ENCODE measurements around the gene MAEA.

The MAEA gene

DNA sequence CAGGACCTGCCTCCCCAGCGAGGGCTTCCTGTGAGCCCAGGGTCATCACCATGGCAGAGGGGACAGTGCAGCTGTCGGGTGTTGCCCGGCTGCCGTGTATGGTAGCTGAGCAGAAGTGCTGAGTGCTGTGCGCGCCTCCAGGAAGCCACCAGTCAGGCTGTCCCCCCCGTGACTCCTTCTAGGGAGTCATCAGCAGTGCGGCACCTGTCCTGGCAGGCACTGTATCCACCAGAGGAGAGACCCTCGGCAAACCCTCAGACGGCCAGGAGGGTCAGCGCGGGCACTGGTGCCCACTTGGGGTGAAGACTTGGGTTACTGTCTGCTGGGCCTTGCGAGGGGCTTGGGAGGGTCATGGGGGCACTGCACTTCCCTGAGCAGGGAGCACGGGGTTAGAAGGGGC lies 65.7 kb downstream of the MAEA start:
- no peak for DNase-seq

- peak in 1 of 2 experiments; percentile 8 for DNase-seq
These were observed 66.7 kb downstream of the MAEA start for GRCh38 chr4:1356181-1356998.

GRCh38 chr4:1357356-1358248 lies 67.9 kb downstream of the MAEA start:
- DNase-seq = no peak

DNA sequence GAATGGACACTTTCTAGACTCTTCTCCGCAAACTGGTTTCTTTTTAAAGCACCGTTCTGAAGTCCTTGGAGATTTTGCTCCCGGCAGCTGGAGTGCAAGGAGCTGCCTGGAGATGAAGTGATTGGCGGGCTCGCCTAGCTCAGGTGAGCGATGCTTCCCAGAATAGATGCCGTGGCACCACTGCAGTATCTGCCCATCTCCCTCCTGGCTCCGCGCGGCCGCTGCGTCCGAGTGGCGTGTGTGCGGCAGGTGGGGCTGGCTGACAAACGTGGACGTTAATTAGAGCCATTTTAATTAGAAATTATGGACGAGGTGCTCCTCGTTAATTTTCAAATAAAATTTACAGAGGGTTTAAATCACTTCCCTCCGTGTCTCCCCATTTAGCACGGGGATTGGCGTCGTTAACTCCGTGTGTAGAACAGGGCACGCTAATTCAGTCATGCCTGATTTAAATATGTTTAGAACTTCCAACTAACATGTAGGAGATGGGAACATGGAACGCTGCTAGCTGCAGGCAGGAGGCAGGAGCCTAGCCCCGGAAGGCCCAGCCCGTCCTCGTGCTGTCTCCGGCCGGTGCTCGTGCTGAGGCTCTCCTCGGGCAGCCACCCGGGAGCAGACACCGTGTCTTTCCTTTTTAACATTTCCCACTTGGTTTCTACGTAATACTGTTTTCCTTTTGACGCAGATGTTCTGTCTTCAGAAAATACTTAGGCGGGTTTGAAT lies 68.9 kb downstream of the MAEA start:
- no peak for DNase-seq

DNA sequence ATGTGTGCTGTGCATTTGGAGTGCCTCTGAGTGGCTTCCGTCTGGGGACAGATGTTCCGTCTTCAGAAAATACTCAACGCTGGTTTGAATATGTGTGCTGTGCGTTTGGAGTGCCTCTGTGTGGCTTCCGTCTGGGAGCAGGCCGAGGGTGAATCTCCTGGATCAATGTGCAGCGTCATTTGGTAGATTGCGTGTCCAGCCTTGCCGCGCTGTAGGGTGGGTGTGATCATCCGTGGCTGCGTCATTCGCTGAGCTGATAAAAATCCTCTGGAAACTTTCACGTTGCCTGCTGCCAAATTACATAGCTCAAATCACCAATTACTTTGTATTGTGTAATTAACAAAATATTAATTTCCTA lies 69.4 kb downstream of the MAEA start:
- DNase-seq = no peak

GRCh38 chr4:1359976-1360375 lies 70.3 kb downstream of the MAEA start:
- no peak for DNase-seq

DNA sequence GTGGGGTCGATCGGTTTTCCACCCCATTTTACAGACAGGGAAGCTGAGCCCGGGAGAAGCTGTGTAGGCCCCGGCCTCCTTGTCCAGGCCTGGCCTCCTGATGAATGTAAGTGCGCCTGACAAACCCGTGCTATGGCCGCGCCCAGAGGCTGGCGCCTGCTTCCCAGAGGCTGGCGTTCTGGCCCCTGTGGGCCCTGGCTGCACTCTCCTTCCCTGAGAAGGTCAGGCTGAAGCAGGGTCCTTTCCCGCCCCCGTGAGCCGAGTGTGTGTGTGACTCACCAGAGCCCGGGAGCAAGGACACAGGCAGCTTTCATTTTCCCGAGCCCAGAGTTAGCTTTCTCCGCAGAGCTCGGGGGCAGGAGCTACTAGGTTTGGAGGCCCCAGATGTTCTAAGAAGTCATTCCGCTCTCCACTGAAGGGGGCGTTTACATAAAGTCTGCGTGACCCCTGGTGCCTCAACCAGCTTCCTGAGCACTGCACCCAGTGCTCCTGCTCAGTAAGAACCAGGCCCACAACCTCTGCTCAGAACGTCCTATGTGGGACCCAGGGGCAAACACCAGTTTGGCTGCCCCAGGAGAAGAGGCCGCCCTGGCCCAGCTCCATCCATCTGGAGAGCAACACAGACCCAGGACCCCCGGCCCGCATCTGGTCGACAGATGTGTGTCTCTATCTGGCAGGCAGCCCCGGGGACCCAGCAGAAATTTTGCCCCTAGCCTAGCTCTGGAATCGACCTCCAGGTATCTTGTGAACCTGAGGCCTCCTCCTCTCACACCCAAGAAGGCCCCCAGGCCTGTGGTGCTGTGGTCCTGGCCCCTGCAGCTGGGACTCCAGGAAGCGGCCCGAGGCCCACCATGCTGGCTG lies 71.0 kb downstream of the MAEA start:
- DNase-seq = no peak

GRCh38 chr4:1361431-1361830 lies 71.7 kb downstream of the MAEA start:
- no peak for DNase-seq

DNA sequence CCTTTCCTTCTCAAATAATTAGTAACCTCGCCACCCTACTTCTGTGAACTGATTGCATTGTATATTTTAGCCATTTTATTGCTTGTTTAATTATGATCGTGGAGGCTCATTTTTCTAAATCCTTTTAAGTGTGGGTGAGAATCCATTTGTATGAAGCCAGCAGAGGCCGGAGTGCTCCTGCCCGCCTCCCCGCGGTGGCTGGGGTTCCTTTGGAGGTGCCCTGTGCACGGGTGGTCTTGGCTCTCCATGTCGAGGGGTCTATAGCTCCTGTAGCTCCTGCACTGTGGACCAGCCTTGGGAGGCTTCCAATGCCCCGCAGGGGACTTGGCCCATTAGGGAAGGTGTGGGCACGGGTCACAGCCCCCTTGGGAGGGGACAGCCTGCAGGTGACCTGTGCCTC lies 72.4 kb downstream of the MAEA start:
- no peak for DNase-seq

GRCh38 chr4:1362521-1362920 lies 72.8 kb downstream of the MAEA start:
- DNase-seq = no peak

- DNase-seq = no peak
These were observed 73.8 kb downstream of the MAEA start for GRCh38 chr4:1363513-1363912.

- DNase-seq = no peak
These were observed 74.5 kb downstream of the MAEA start for GRCh38 chr4:1364217-1364616.

- DNase-seq = no peak
These were observed 75.1 kb downstream of the MAEA start for GRCh38 chr4:1364748-1365147.

GRCh38 chr4:1365271-1366178 lies 75.8 kb downstream of the MAEA start:
- no peak for DNase-seq

GRCh38 chr4:1366371-1367229 lies 76.9 kb downstream of the MAEA start:
- DNase-seq = no peak

DNA sequence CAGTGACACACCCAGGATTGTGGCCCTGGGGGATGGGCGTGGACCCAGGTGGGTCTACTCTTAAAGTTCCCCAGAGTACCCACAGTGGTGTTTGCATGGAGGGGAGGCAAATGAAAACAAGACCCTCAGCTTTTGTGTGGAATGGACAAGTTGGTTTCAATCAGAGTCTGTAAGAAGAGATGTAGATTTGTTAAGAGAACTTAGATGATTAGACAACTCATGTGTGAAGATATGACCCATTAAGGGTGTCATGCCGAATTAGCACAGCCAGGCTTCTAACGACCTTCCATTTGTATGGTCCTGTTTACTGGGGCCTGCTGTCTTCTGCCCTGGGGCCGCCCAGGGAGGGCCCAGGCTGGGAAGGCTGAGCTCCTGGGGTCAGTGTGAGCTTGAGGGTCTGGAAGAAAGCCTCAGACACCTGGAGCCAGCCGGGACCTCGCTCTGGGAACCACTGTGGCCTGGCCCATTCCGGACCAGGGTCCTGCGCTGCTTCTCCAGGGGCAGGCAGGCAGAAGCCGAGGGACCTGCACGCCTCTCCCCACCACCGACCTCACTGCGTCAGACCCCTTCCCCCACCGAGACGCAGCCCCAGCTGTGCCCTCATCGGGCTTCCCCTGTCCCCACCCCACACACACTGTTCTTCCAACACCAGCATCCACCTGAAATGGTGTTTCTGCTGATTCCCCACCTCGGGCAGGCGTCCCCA lies 77.7 kb downstream of the MAEA start:
- DNase-seq = no peak

DNA sequence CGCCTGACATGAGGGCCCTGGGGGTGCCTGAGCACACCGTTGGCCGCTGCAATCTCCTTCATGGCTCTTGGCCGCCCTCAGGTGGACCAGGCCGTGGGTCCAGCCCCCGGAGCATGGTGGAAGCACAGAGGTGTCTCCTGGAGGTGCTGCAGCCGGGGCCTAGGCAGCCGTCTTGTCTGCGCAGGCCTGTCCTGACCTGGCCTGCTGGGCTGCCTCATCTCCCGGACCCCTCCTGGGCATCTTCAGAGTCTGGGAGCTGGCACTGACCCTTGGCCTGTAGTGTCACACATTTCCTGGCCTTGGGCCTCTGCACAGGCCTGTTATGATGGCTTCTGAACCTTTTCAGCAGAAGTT lies 78.2 kb downstream of the MAEA start:
- DNase-seq = no peak

- DNase-seq = no peak
These were observed 78.9 kb downstream of the MAEA start for GRCh38 chr4:1368421-1369090.

DNA sequence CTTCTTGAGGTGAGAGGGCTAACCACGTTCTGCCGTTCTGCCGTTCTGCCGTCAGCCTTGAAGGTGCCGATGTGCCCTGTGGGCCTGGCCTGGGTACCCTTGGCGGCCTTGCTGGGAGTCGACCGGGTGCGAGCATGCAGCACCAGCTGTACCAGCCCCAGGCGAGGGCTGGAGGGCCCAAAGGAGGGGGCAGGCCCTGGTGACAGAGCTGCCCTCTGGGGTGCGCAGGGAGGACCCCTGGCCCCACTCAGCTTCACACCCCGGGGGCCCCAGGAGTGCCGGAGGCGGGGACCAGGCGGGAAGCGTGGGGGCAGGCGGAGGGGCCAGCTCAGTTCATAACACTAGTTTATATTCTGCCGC lies 79.4 kb downstream of the MAEA start:
- no peak for DNase-seq
